Activated naive CD4-positive, alpha-beta T cell treated with anti-CD3 and anti-CD28 coated beads, Interleukin-2, amount 10 ng/mL, durations not matched to agents 7 days and 5 days (primary cell): ENCODE data around the gene FMNL3.

ENCODE experiments used
- CTCF ChIA-PET: fragments of 350-600 bp; sonication (Branson Sonifier 250); formaldehyde crosslinking; loops from one replicate; lab custom pipeline; 2021; ENCODE audit warnings: antibody characterized with exemption; lab: Charles Lee
- DNase-seq: peaks from one replicate; pipeline ENCODE4 v3.0.0-alpha.2; 2020
- H3K27ac Mint-ChIP-seq: one replicate; pipeline ENCODE4 v1.8.0; 2021; ENCODE audit warnings: mild to moderate bottlenecking, moderate library complexity, mixed read lengths
- H3K27me3 Mint-ChIP-seq: one replicate; pipeline ENCODE4 v1.8.0; 2021; ENCODE audit warnings: mild to moderate bottlenecking, mixed read lengths
- H3K36me3 Mint-ChIP-seq: one replicate; pipeline ENCODE4 v1.8.0; 2021; ENCODE audit warnings: mixed read lengths
- H3K4me1 Mint-ChIP-seq: one replicate; pipeline ENCODE4 v1.8.0; 2021; ENCODE audit warnings: mixed read lengths
- H3K4me3 Mint-ChIP-seq: one replicate; pipeline ENCODE4 v1.8.0; 2021; ENCODE audit warnings: mild to moderate bottlenecking, moderate library complexity, mixed read lengths
- H3K9me3 Mint-ChIP-seq: one replicate; pipeline ENCODE4 v1.8.0; 2021; ENCODE audit warnings: mixed read lengths

FMNL3 gene

GRCh38 chr12:49647827-49648711 lies 59.1 kb downstream of the FMNL3 start:
- Mint-ChIP-seq H3K4me1 (peaks cover 47% of the 10 kb centered on the region), H3K4me3 (no peak overlapping the region), H3K27me3 (no peaks in the 10 kb centered on the region), H3K9me3 (no peaks in the 10 kb centered on the region), H3K36me3 (peaks cover 49% of the 10 kb centered on the region), H3K27ac (peak overlapping the region; percentile 71)
- no peak for DNase-seq
- CTCF ChIA-PET, result interaction anchor here (0.6 to 17.4 kb wide), 7 partner anchors 11 to 191 kb away, joined by 3 to 370 read pairs (median 3); partner anchors contain the start of genes FMNL3 and TMBIM6

GRCh38 chr12:49646871-49647654 lies 60.1 kb downstream of the FMNL3 start:
- Mint-ChIP-seq H3K27ac (no peak overlapping the region), H3K4me1 (peaks cover 47% of the 10 kb centered on the region), H3K4me3 (no peak overlapping the region), H3K9me3 (no peaks in the 10 kb centered on the region), H3K36me3 (peaks cover 45% of the 10 kb centered on the region), H3K27me3 (no peaks in the 10 kb centered on the region)
- no peak for DNase-seq
- CTCF ChIA-PET, result interaction anchor here (1.0 to 17.4 kb wide), 4 partner anchors 10 to 192 kb away, joined by 3 to 370 read pairs (median 16); partner anchors contain the start of gene FMNL3

- Mint-ChIP-seq H3K27ac (no peak overlapping the region), H3K9me3 (no peaks in the 10 kb centered on the region), H3K36me3 (peaks cover 45% of the 10 kb centered on the region), H3K4me3 (no peak overlapping the region), H3K4me1 (peaks cover 47% of the 10 kb centered on the region), H3K27me3 (no peaks in the 10 kb centered on the region)
- DNase-seq, result no peak
- CTCF ChIA-PET, result interaction anchor here (1.0 to 17.4 kb wide), 7 partner anchors 9 to 192 kb away, joined by 3 to 370 read pairs (median 12); partner anchors contain the start of gene FMNL3
Measured at GRCh38 chr12:49646331-49646830, 60.8 kb downstream of the FMNL3 start.

DNA sequence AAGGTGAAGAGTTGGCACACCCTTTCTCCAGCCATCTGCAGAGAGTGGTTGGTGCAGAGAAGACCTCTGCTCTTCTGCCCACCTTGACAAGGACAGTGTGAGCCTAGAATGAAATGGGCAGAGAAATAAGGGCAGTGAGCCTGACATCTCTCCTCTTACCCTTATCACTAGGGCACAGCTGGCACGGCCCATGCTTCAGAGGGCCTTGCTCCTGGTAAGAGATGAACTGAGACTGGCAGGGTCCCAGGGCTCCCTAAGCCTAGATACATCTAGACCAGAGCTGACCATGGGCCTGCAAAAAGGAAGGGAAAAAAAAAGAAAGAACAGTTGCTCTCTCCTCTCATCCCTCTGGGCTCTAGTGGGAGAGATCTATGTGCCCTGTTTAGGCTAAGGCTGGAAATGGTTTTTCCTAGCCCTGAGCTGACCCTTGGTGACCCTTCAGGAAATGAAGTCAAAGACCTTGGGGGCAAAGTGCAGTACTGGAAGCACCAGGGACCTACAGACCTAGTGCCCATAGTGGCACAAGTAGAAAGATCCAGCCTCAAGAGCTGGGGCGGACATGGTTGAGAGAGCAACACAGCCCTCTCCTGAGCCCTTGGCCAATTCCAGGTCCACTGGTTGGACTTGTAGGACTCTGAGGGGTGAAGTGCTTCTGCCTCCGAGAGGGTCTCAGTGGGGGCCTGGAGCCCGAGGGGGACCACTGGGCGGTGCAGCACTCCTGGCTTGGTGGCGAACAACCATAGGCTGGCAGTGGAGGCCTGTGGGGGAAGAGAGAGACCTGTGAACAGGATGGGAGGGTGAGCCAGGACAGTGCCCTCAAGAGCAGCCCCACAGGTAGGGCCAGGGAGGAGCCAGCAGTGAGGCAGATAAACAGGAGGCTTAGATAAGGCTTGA lies 61.8 kb downstream of the FMNL3 start:
- peaks cover 47% of the 10 kb centered on the region for H3K4me1 Mint-ChIP-seq
- DNase-seq, result no peak
- no peak overlapping the region for H3K4me3 Mint-ChIP-seq
- no peaks in the 10 kb centered on the region for H3K9me3 Mint-ChIP-seq
- H3K36me3 Mint-ChIP-seq, result peaks cover 42% of the 10 kb centered on the region
- CTCF ChIA-PET, result interaction anchor here (0.7 to 17.4 kb wide), 15 partner anchors 9 to 322 kb away, joined by 3 to 370 read pairs (median 8); partner anchors contain the start of genes FMNL3 and TMBIM6
- H3K27me3 Mint-ChIP-seq, result no peaks in the 10 kb centered on the region
- peak overlapping the region; percentile 53 for H3K27ac Mint-ChIP-seq

GRCh38 chr12:49644620-49644994 lies 62.6 kb downstream of the FMNL3 start:
- CTCF ChIA-PET, result interaction anchor here (0.7 to 17.4 kb wide), 14 partner anchors 10 to 323 kb away, joined by 3 to 370 read pairs (median 8); partner anchors contain the start of genes FMNL3 and TMBIM6
- Mint-ChIP-seq H3K4me1 (peaks cover 47% of the 10 kb centered on the region), H3K36me3 (peaks cover 36% of the 10 kb centered on the region), H3K27me3 (no peaks in the 10 kb centered on the region), H3K27ac (peak overlapping the region; percentile 53), H3K9me3 (no peaks in the 10 kb centered on the region), H3K4me3 (no peak overlapping the region)
- DNase-seq, result peak; percentile 88

- Mint-ChIP-seq H3K27me3 (no peaks in the 10 kb centered on the region), H3K9me3 (no peaks in the 10 kb centered on the region), H3K4me3 (no peak overlapping the region), H3K27ac (peak overlapping the region; percentile 53), H3K4me1 (peaks cover 45% of the 10 kb centered on the region), H3K36me3 (peaks cover 33% of the 10 kb centered on the region)
- CTCF ChIA-PET, result interaction anchor here (1.1 to 17.4 kb wide), 9 partner anchors 9 to 195 kb away, joined by 4 to 370 read pairs (median 12); partner anchors contain the start of genes FMNL3 and TMBIM6
- no peak for DNase-seq
Measured at GRCh38 chr12:49643961-49644619, 63.1 kb downstream of the FMNL3 start.

GRCh38 chr12:49643135-49643534 lies 64.1 kb downstream of the FMNL3 start:
- Mint-ChIP-seq H3K36me3 (peaks cover 24% of the 10 kb centered on the region), H3K4me1 (peaks cover 35% of the 10 kb centered on the region), H3K4me3 (no peak overlapping the region), H3K27ac (no peak overlapping the region), H3K27me3 (no peaks in the 10 kb centered on the region), H3K9me3 (no peaks in the 10 kb centered on the region)
- DNase-seq, result no peak
- CTCF ChIA-PET, result interaction anchor here (2.0 to 17.4 kb wide), 7 partner anchors 8 to 196 kb away, joined by 5 to 370 read pairs (median 12); partner anchors contain the start of genes FMNL3 and TMBIM6

DNA sequence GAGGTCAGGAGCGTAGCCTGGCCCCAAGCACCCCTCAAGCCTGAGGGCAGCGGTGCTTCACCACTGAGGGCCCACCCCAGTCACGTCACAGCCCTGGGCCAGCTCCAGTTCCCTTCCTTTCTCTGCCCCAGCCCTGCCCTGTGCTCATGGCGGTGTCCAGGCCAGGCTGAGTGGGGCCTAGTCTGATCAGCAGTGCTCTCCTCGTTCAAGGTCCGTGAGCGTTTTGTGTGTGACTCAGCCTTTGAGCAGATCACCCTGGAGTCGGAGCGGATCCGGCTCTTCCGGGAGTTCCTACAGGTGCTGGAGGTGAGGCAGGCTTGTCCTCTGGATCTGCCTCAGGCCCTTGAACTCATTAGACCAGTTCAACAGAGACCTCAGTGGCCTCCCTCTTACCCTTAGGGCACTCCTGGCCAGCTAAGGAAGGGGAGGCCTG lies 64.8 kb downstream of the FMNL3 start:
- no peak overlapping the region for H3K4me3 Mint-ChIP-seq
- peaks cover 18% of the 10 kb centered on the region for H3K36me3 Mint-ChIP-seq
- CTCF ChIA-PET, result interaction anchor here (0.9 to 17.4 kb wide), 5 partner anchors 7 to 99 kb away, joined by 3 to 370 read pairs (median 12); partner anchors contain the start of genes FMNL3 and TMBIM6
- no peaks in the 10 kb centered on the region for H3K27me3 Mint-ChIP-seq
- H3K4me1 Mint-ChIP-seq, result peaks cover 29% of the 10 kb centered on the region
- no peaks in the 10 kb centered on the region for H3K9me3 Mint-ChIP-seq
- no peak overlapping the region for H3K27ac Mint-ChIP-seq
- DNase-seq, result no peak

- no peak overlapping the region for H3K27ac Mint-ChIP-seq
- no peak for DNase-seq
- H3K4me3 Mint-ChIP-seq, result no peak overlapping the region
- peaks cover 16% of the 10 kb centered on the region for H3K36me3 Mint-ChIP-seq
- no peaks in the 10 kb centered on the region for H3K27me3 Mint-ChIP-seq
- peaks cover 29% of the 10 kb centered on the region for H3K4me1 Mint-ChIP-seq
- CTCF ChIA-PET, result interaction anchor here (0.9 to 17.4 kb wide), 4 partner anchors 10 to 100 kb away, joined by 3 to 370 read pairs (median 14); partner anchors contain the start of genes FMNL3 and TMBIM6
- H3K9me3 Mint-ChIP-seq, result no peaks in the 10 kb centered on the region
Measured at GRCh38 chr12:49641748-49642369, 65.3 kb downstream of the FMNL3 start.

- H3K9me3 Mint-ChIP-seq, result no peaks in the 10 kb centered on the region
- H3K27me3 Mint-ChIP-seq, result no peaks in the 10 kb centered on the region
- CTCF ChIA-PET, result interaction anchor here (0.5 to 7.5 kb wide), 25 partner anchors 9 to 342 kb away, joined by 3 to 152 read pairs (median 5); partner anchors contain the start of genes FMNL3, PRPH and TMBIM6
- peak; percentile 79 for DNase-seq
- H3K4me3 Mint-ChIP-seq, result no peak overlapping the region
- H3K27ac Mint-ChIP-seq, result no peak overlapping the region
- peaks cover 7% of the 10 kb centered on the region for H3K4me1 Mint-ChIP-seq
- H3K36me3 Mint-ChIP-seq, result no peaks in the 10 kb centered on the region
Measured at GRCh38 chr12:49636979-49637755, 70.0 kb downstream of the FMNL3 start.

- Mint-ChIP-seq H3K9me3 (no peaks in the 10 kb centered on the region), H3K27ac (no peak overlapping the region), H3K27me3 (no peaks in the 10 kb centered on the region), H3K4me3 (no peak overlapping the region), H3K4me1 (peaks cover 7% of the 10 kb centered on the region), H3K36me3 (no peaks in the 10 kb centered on the region)
- peak; percentile 12 for DNase-seq
- CTCF ChIA-PET, result interaction anchor here (0.5 to 7.5 kb wide), 16 partner anchors 9 to 342 kb away, joined by 3 to 152 read pairs (median 8); partner anchors contain the start of genes FMNL3 and PRPH
Measured at GRCh38 chr12:49636574-49636973, 70.6 kb downstream of the FMNL3 start.
